ENCODE measurements around the gene PNPLA7.
"Not testable (repeated sequence)": the region's sequence is repeated elsewhere in the genome, so short reads cannot be mapped to it uniquely, and the experiment has no call there.

The PNPLA7 gene

GRCh38 chr9:137575716-137576411 is 25.7 kb upstream of the PNPLA7 start:
- in situ Hi-C loops (cut with MboI; ENCODE audit: low sequenced_read_pairs), result no loop called here

GRCh38 chr9:137575364-137575715 is 25.1 kb upstream of the PNPLA7 start:
- in situ Hi-C loops (cut with MboI; ENCODE audit: low sequenced_read_pairs), result no loop called here

GRCh38 chr9:137574192-137574591 is 24.0 kb upstream of the PNPLA7 start:
- in situ Hi-C loops (cut with MboI; ENCODE audit: low sequenced_read_pairs), result no loop called here

- in situ Hi-C loops (cut with MboI; ENCODE audit: low sequenced_read_pairs), result no loop called here
Measured at GRCh38 chr9:137570566-137570965, 20.4 kb upstream of the PNPLA7 start.

- in situ Hi-C loops (cut with MboI; ENCODE audit: low sequenced_read_pairs), result no loop called here
Measured at GRCh38 chr9:137569609-137570203, 19.5 kb upstream of the PNPLA7 start.

GRCh38 chr9:137568445-137568844 is 18.2 kb upstream of the PNPLA7 start:
- in situ Hi-C loops (cut with MboI; ENCODE audit: low sequenced_read_pairs), result not testable (repeated sequence)

GRCh38 chr9:137564817-137565411 is 14.7 kb upstream of the PNPLA7 start:
- in situ Hi-C loops (cut with MboI; ENCODE audit: low sequenced_read_pairs), result no loop called here

- in situ Hi-C loops (cut with MboI; ENCODE audit: low sequenced_read_pairs), result no loop called here
Measured at GRCh38 chr9:137564134-137564533, 13.9 kb upstream of the PNPLA7 start.

- in situ Hi-C loops (cut with MboI; ENCODE audit: low sequenced_read_pairs), result no loop called here
Measured at GRCh38 chr9:137558127-137558526, 7.9 kb upstream of the PNPLA7 start.

- in situ Hi-C loops (cut with MboI; ENCODE audit: low sequenced_read_pairs), result no loop called here
Measured at GRCh38 chr9:137556069-137556838, 6.1 kb upstream of the PNPLA7 start.

- in situ Hi-C loops (cut with MboI; ENCODE audit: low sequenced_read_pairs), result no loop called here
Measured at GRCh38 chr9:137555179-137555578, 5.0 kb upstream of the PNPLA7 start.

- in situ Hi-C loops (cut with MboI; ENCODE audit: low sequenced_read_pairs), result no loop called here
Measured at GRCh38 chr9:137554349-137554748, 4.1 kb upstream of the PNPLA7 start.

- in situ Hi-C loops (cut with MboI; ENCODE audit: low sequenced_read_pairs), result not testable (repeated sequence)
Measured at GRCh38 chr9:137553654-137554053, 3.5 kb upstream of the PNPLA7 start.

GRCh38 chr9:137552022-137552768 is 2.0 kb upstream of the PNPLA7 start:
- in situ Hi-C loops (cut with MboI; ENCODE audit: low sequenced_read_pairs), result no loop called here

GRCh38 chr9:137551264-137552021 is 1.2 kb upstream of the PNPLA7 start, which contains the start of gene MRPL41:
Gene MRPL41 (plus strand): TSS chr9:137551879. CDS start chr9:137552082, 203 bp downstream.
- in situ Hi-C loops (cut with MboI; ENCODE audit: low sequenced_read_pairs), result no loop called here

GRCh38 chr9:137550958-137551263 is 709 bp upstream of the PNPLA7 start:
- in situ Hi-C loops (cut with MboI; ENCODE audit: low sequenced_read_pairs), result not testable (repeated sequence)

GRCh38 chr9:137547687-137548543 is 2.3 kb downstream of the PNPLA7 start:
- in situ Hi-C loops (cut with MboI; ENCODE audit: low sequenced_read_pairs), result no loop called here

- in situ Hi-C loops (cut with MboI; ENCODE audit: low sequenced_read_pairs), result no loop called here
Measured at GRCh38 chr9:137545123-137545522, 5.1 kb downstream of the PNPLA7 start.

GRCh38 chr9:137544176-137544760 is 5.9 kb downstream of the PNPLA7 start:
- in situ Hi-C loops (cut with MboI; ENCODE audit: low sequenced_read_pairs), result no loop called here

Data from HL-60/S4 treated with retinoic acid at 250 ng/mL for 4 days and 3 days (cell line).